ENCODE results near the gene NTSR1.

- no peak for TF ChIP-seq CTCF (IDR thresholded peaks at IDR 0.05; ENCODE audit: low read depth, low read length, poor library complexity, severe bottlenecking)
- no peak for TF ChIP-seq EZH2phosphoT487 (IDR thresholded peaks at IDR 0.05; ENCODE audit: borderline replicate concordance, low read length)
Observed at GRCh38 chr20:62665826-62666735, 42.6 kb upstream of the NTSR1 start.

Data from DOHH2 (cell line).